ENCODE results near the gene STOM. TPM values are rescaled to one million over a fixed set of nuclear protein-coding genes. Genes with fewer than 3 reads are reported as not detected.

STOM gene
- total RNA-seq, 4 donors from 2014 or later = 60.0 to 89.5 (median 76.3) TPM

- no peak for TF ChIP-seq CTCF (IDR thresholded peaks at IDR 0.05 in 4 of 5, conservative IDR thresholded peaks at IDR 0.05 in 1 of 5)
- TF ChIP-seq POLR2A (IDR thresholded peaks at IDR 0.05) = no peak
- no peaks in the 10 kb centered on the region for H3K27me3 ChIP-seq
- in situ Hi-C loops (cut with MboI; ENCODE audit: low sequenced_read_pairs in 4 of 4) = loop anchor here in 1 of 4 donors (10.0 kb wide), 1 partner anchor 83 kb away; no protein-coding TSS in a partner anchor
- peaks cover 0 to 7% of the 10 kb centered on the region in 2 donors for H3K36me3 ChIP-seq
- intact Hi-C loops (cut with DNase I; ENCODE audit: low total_unique reads) = loop anchor here (10.0 kb wide), 1 partner anchor 237 kb away; no protein-coding TSS in a partner anchor
- peak overlapping the region; percentile 60 to 85 (median 73) for H3K4me3 ChIP-seq
- no peaks in the 10 kb centered on the region for H3K9me3 ChIP-seq
- ATAC-seq (no peak), DNase-seq (no peak)
- peaks cover 73 to 85% of the 10 kb centered on the region in 2 donors for H3K4me1 ChIP-seq
- H3K27ac ChIP-seq = peak overlapping the region; percentile 94 to 99 (median 96)
These were observed 1.9 kb downstream of the STOM start for GRCh38 chr9:121368138-121368522.

GRCh38 chr9:121367306-121368137 lies 2.5 kb downstream of the STOM start:
- intact Hi-C loops (cut with DNase I; ENCODE audit: low total_unique reads) = loop anchor here (10.0 kb wide), 1 partner anchor 237 kb away; no protein-coding TSS in a partner anchor
- Histone ChIP-seq H3K27me3 (no peaks in the 10 kb centered on the region), H3K27ac (peak overlapping the region; percentile 94 to 99 (median 96)), H3K36me3 (peaks cover 0 to 7% of the 10 kb centered on the region in 2 donors), H3K4me3 (peak overlapping the region; percentile 60 to 85 (median 73)), H3K4me1 (peaks cover 73 to 85% of the 10 kb centered on the region in 2 donors), H3K9me3 (no peaks in the 10 kb centered on the region)
- TF ChIP-seq CTCF (IDR thresholded peaks at IDR 0.05 in 4 of 5, conservative IDR thresholded peaks at IDR 0.05 in 1 of 5) (no peak), POLR2A (IDR thresholded peaks at IDR 0.05) (no peak)
- in situ Hi-C loops (cut with MboI; ENCODE audit: low sequenced_read_pairs in 4 of 4) = loop anchor here in 1 of 4 donors (10.0 kb wide), 1 partner anchor 83 kb away; no protein-coding TSS in a partner anchor
- no peak for ATAC-seq
- DNase-seq = no peak

GRCh38 chr9:121366611-121367192 lies 3.3 kb downstream of the STOM start:
- H3K36me3 ChIP-seq = peaks cover 0 to 7% of the 10 kb centered on the region in 2 donors
- no peaks in the 10 kb centered on the region for H3K27me3 ChIP-seq
- H3K4me1 ChIP-seq = peaks cover 74 to 85% of the 10 kb centered on the region in 2 donors
- no peak for TF ChIP-seq CTCF (IDR thresholded peaks at IDR 0.05 in 4 of 5, conservative IDR thresholded peaks at IDR 0.05 in 1 of 5)
- no peak for TF ChIP-seq POLR2A (IDR thresholded peaks at IDR 0.05)
- no peak for ATAC-seq
- no peaks in the 10 kb centered on the region for H3K9me3 ChIP-seq
- peak overlapping the region; percentile 94 to 99 (median 96) for H3K27ac ChIP-seq
- no peak for DNase-seq
- in situ Hi-C loops (cut with MboI; ENCODE audit: low sequenced_read_pairs in 4 of 4) (loop anchor here in 1 of 4 donors (10.0 kb wide), 1 partner anchor 82 kb away; no protein-coding TSS in a partner anchor), intact Hi-C loops (cut with DNase I; ENCODE audit: low total_unique reads) (loop anchor here (10.0 kb wide), 1 partner anchor 238 kb away; no protein-coding TSS in a partner anchor)
- H3K4me3 ChIP-seq = peak overlapping the region in 3 of 4 donors; percentile 69 to 85 (median 77)

- Histone ChIP-seq H3K4me3 (peak overlapping the region in 1 of 4 donors; percentile 13), H3K4me1 (peaks cover 80 to 88% of the 10 kb centered on the region in 2 donors), H3K27me3 (no peaks in the 10 kb centered on the region), H3K36me3 (peaks cover 0 to 7% of the 10 kb centered on the region in 2 donors), H3K27ac (peak overlapping the region; percentile 94 to 99 (median 96)), H3K9me3 (no peaks in the 10 kb centered on the region)
- in situ Hi-C loops (cut with MboI; ENCODE audit: low sequenced_read_pairs in 4 of 4) = loop anchor here in 1 of 4 donors (10.0 kb wide), 1 partner anchor 81 kb away; no protein-coding TSS in a partner anchor
- no peak for DNase-seq
- intact Hi-C loops (cut with DNase I; ENCODE audit: low total_unique reads) = loop anchor here (10.0 kb wide), 1 partner anchor 239 kb away; no protein-coding TSS in a partner anchor
- ATAC-seq = no peak
- TF ChIP-seq POLR2A (IDR thresholded peaks at IDR 0.05) = no peak
- TF ChIP-seq CTCF (IDR thresholded peaks at IDR 0.05 in 4 of 5, conservative IDR thresholded peaks at IDR 0.05 in 1 of 5) = no peak
These were observed 4.5 kb downstream of the STOM start for GRCh38 chr9:121365564-121365963.
